Lower lobe of right lung (tissue), 2 donors: Measurements from ENCODE around the gene TTC5. TPM values are rescaled to one million over a fixed set of nuclear protein-coding genes. Genes with fewer than 3 reads are reported as not detected.
A peak's percentile ranks its signal among the peaks of the same experiment; 100 is the strongest.

Experiments used
- ATAC-seq, 2 donors: fragments of 200-7000 bp; cut with Tn5 transposase; one replicate each; pipeline ENCODE4 v1.9.1; 2020 to 2022; ENCODE audit warnings: mild to moderate bottlenecking in 2 of 2, moderate library complexity in 2 of 2
- DNase-seq: peaks from one replicate; pipeline ENCODE4 v3.0.0-alpha.2; 2020
- H3K27ac ChIP-seq: fragments of 200-600 bp; one replicate; pipeline ENCODE4 v1.8.0; 2022
- H3K27me3 ChIP-seq: fragments of 200-600 bp; one replicate; pipeline ENCODE4 v1.8.0; 2022; ENCODE audit warnings: low read depth
- H3K36me3 ChIP-seq: fragments of 200-600 bp; one replicate; pipeline ENCODE4 v1.8.0; 2022; ENCODE audit warnings: mild to moderate bottlenecking
- H3K4me1 ChIP-seq: fragments of 200-600 bp; one replicate; pipeline ENCODE4 v1.8.0; 2022
- H3K4me3 ChIP-seq: fragments of 200-600 bp; one replicate; pipeline ENCODE4 v1.8.0; 2022; ENCODE audit warnings: mild to moderate bottlenecking
- H3K9me3 ChIP-seq: fragments of 200-600 bp; one replicate; pipeline ENCODE4 v1.8.0; 2022
- CTCF ChIP-seq: fragments of 200-600 bp; IDR thresholded peaks from one replicate; pipeline ENCODE4 v1.8.0; 2022; ENCODE audit warnings: antibody characterized with exemption, mild to moderate bottlenecking
- intact Hi-C: fragments of 100-400 bp; cut with DNase I; formaldehyde crosslinking; loops from one replicate; pipeline ENCODE4 v1.11.0; 2022
- total RNA-seq: library from RNA; stranded (reverse); fragmentation: NEBNext Ultra II Directional; extraction: Animal tissue kit (Norgen Biotek cat#: 25700); gene quantifications from one replicate; pipeline ENCODE4 v1.2.1, GENCODE V29; 2021
- donor health status: DM: no; HTN: yes; CAD: no; lungs with severe emphysema.

Gene TTC5
- total RNA-seq, 1 donor from 2014 or later: 19.3 TPM

GRCh38 chr14:20333494-20333841, 27.7 kb upstream of the TTC5 start:
- H3K36me3 ChIP-seq: no peaks in the 10 kb centered on the region
- DNase-seq: no peak
- H3K27me3 ChIP-seq: no peaks in the 10 kb centered on the region
- peak in 1 of 2 donors; percentile 5 for ATAC-seq
- H3K27ac ChIP-seq: peak overlapping the region; percentile 86
- H3K9me3 ChIP-seq: no peaks in the 10 kb centered on the region
- TF ChIP-seq CTCF: no peak
- intact Hi-C loops: no loop called here
- peak overlapping the region; percentile 73 for H3K4me3 ChIP-seq
- H3K4me1 ChIP-seq: peaks cover 20% of the 10 kb centered on the region

- peaks cover 20% of the 10 kb centered on the region for H3K4me1 ChIP-seq
- DNase-seq: no peak
- intact Hi-C loops: no loop called here
- no peaks in the 10 kb centered on the region for H3K9me3 ChIP-seq
- H3K27me3 ChIP-seq: no peaks in the 10 kb centered on the region
- peak; percentile 96 to 99 for ATAC-seq
- peak within 1 kb of the TSS; percentile 73 for H3K4me3 ChIP-seq
- no peaks in the 10 kb centered on the region for H3K36me3 ChIP-seq
- peak within 1 kb of the TSS; percentile 86 for H3K27ac ChIP-seq
- no peak for TF ChIP-seq CTCF
These were observed 27.2 kb upstream of the TTC5 start, which contains the start of gene CCNB1IP1 for GRCh38 chr14:20332788-20333493. Gene CCNB1IP1 (minus strand): TSS chr14:20333279. CDS start chr14:20316523, 16,756 bp downstream.

- intact Hi-C loops: no loop called here
- TF ChIP-seq CTCF: no peak
- H3K36me3 ChIP-seq: no peaks in the 10 kb centered on the region
- H3K27ac ChIP-seq: peak overlapping the region; percentile 86
- DNase-seq (no peak), ATAC-seq (peak in 1 of 2 donors; percentile 5)
- H3K27me3 ChIP-seq: no peaks in the 10 kb centered on the region
- H3K4me1 ChIP-seq: peaks cover 24% of the 10 kb centered on the region
- H3K9me3 ChIP-seq: no peaks in the 10 kb centered on the region
- H3K4me3 ChIP-seq: peak overlapping the region; percentile 73
These were observed 26.7 kb upstream of the TTC5 start for GRCh38 chr14:20332431-20332787.

- no peak for TF ChIP-seq CTCF
- Histone ChIP-seq H3K27ac (no peak overlapping the region), H3K4me1 (peaks cover 25% of the 10 kb centered on the region), H3K27me3 (no peaks in the 10 kb centered on the region), H3K36me3 (peaks cover 8% of the 10 kb centered on the region), H3K9me3 (no peaks in the 10 kb centered on the region), H3K4me3 (no peak overlapping the region)
- DNase-seq: no peak
- intact Hi-C loops: no loop called here
- no peak for ATAC-seq
These were observed 25.4 kb upstream of the TTC5 start for GRCh38 chr14:20331053-20331613.

- ATAC-seq: no peak
- H3K27ac ChIP-seq: no peak overlapping the region
These were observed 23.6 kb upstream of the TTC5 start for GRCh38 chr14:20329355-20329754.

More at GRCh38 chr14:20329355-20329754, 23.6 kb upstream of the TTC5 start:
- H3K36me3 ChIP-seq: peaks cover 24% of the 10 kb centered on the region
- TF ChIP-seq CTCF: no peak
- intact Hi-C loops: loop anchor here (10.0 kb wide), 1 partner anchor 285 kb away; no protein-coding TSS in a partner anchor
- no peaks in the 10 kb centered on the region for H3K9me3 ChIP-seq
- peaks cover 25% of the 10 kb centered on the region for H3K4me1 ChIP-seq
- no peak for DNase-seq
- H3K4me3 ChIP-seq: no peak overlapping the region
- no peaks in the 10 kb centered on the region for H3K27me3 ChIP-seq
